Glomerular visceral epithelial cell (primary cell): ENCODE data around the gene GALP.
"Not testable (repeated sequence)": the region's sequence is repeated elsewhere in the genome, so short reads cannot be mapped to it uniquely, and the experiment has no call there.

Experiments
- DNase-seq: peaks from one replicate; pipeline ENCODE4 v3.0.0-alpha.2; 2016; ENCODE audit errors: extremely low spot score

Gene GALP

DNA sequence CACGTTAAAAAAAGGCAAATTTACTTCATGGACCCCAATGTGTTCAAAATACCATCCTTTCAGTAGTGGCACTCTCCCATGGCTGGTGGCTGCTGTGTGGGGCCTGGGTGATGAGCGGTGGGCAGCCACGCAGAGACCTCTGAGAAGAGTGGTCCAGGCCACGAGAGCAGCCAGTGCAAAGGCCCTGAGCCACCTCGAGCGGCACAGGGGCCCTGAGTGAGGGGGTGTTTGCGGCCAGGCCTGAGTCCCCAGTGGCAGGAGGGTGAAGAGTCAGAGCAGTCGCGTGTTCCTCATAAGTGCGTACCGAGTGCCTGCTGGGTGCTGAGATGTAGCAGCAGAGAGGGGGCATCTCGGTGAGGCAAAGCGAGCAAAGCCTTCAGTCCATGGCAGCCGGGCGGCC is 27.7 kb upstream of the GALP start:
- no peak for DNase-seq

DNA sequence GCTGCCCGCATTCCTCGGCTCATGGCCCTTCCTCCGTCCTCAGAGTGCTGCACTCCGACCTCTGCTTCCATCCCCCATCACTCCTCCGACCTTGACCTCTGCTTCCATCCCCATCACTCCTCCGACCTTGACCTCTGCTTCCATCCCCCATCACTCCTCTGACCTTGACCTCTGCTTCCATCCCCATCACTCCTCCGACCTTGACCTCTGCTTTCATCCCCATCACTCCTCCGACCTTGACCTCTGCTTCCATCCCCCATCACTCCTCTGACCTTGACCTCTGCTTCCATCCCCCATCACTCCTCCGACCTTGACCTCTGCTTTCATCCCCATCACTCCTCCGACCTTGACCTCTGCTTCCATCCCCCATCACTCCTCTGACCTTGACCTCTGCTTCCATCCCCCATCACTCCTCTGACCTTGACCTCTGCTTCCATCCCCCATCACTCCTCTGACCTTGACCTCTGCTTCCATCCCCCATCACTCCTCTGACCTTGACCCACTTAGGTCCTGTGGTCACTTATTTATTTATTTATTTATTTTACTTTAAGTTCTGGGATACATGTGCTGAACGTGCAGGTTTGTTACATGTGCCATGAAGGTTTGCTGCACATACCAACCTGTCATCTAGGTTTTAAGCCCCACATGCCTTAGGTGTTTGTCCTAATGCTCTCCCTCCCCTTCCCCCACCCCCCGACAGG is 26.7 kb upstream of the GALP start:
- not testable (repeated sequence) for DNase-seq

DNA sequence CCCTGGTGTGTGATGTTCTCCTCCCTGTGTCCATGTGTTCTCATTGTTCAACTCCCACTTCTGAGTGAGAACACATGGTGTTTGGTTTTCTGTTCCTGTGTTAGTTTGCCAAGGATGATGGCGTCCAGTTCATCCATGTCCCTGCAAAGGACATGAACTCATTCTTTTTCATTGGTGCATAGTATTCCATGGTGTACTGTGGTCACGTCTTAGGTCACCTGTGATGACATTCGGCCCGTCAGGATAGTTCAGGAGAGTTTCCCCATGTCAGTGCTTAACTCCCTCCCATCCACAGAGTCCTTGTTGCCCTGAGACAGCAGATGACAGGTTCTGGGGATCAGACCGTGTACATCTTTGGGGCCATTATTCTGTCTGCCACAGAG is 26.2 kb upstream of the GALP start:
- DNase-seq = no peak

DNA sequence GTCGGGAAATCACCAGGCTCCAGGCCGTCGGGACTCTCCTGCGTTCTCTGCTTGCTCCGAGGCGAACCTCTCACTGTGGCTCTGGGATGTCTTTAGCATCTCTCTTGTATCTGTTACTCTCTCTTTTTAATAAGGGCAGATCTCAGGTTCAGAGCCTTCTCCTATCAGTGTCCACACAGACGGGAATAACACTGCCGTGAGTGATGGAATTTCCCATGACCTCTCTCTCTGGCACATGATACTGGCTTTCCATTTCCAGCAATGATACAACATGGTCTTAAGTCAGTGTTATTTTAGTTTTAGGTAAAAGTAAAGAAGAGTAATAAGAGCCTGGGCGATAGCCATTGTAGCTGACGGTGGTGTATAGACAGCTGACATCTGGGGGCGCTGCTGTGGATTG is 25.4 kb upstream of the GALP start:
- no peak for DNase-seq

DNA sequence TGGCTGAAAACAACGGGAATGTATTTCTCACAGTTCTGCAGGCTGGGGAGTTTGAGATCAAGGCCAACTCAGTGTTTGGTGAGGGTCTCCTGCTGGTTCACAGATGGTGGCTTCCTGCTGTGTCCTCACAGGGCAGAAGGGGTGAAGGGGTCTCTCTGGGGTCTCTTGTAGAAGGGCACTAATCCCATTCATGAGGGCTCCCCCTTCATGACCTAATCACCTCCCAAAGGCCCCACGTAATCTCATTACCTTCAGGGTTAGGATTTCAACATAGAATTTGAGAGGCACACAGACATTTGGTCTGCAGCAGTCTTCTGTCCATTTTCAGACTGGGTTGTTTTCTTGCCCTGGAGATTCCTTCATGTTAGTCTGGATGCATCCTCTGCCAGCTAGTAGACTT is 23.2 kb upstream of the GALP start:
- DNase-seq = no peak

DNA sequence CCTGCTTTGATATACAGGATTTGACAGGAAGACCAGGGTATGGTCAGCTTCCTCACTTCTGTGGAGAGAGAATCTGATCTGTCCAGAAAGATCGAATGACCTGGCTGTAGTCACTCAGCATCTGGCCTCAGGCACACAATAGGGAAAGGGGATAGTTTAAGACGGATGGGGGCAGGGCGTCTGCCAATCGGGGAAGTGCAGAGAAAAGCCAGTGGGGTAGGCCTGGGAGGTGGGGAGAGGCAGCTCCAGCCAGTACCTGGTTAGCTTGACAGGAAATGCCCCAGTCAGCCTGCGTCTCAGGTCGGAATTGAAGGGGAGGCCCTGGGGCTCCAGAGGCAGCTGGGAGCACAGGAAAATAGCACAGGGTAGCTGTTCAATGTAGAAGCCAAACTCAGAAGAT is 22.3 kb upstream of the GALP start:
- DNase-seq = no peak

DNA sequence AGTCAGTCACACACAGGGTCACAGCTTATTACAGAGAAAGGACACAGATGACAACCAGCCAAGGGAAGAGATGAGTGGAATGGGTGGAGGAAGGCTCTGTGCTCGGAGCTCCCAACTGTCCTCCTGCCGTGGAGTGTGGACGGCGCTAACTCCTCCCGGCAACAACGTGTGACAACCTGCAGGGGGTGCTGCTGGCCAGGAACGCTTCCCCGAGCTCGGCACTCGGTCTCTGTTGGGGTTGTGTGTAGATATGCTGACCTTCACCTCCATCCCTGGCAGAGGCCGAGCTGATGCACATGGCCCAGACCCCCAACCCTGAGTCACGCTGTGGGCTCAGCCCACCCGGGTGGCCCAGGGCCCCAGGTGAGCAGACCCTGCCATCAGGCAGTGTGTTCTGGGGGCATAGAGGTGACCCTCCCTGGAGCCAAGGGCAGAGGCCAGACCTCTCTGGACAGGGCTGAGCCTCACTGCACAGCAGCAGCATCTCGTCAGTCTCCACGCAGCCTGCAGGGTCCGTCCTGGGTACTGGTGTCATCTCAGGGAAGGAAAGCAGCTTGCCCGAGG is 20.6 kb upstream of the GALP start:
- no peak for DNase-seq

DNA sequence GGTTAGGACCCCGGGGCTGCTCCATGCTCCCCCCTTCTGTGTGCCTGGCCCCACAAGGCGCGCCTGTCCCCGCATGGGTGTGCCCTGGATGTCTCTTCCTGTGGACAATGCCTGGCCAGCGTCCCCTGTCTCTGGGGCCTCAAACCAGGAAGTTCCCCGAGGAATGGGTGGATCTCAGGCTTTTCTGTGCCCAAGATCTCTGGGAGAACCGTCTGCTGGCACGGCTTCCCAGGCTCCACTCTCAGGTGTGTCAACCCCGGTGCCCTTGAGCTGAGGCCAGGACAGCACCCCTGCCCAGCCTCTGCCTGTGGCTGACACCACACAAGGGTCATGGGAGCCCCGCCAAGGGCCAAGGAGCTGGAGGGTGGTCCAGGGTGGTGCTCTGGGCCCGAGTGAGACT is 19.0 kb upstream of the GALP start:
- no peak for DNase-seq

DNA sequence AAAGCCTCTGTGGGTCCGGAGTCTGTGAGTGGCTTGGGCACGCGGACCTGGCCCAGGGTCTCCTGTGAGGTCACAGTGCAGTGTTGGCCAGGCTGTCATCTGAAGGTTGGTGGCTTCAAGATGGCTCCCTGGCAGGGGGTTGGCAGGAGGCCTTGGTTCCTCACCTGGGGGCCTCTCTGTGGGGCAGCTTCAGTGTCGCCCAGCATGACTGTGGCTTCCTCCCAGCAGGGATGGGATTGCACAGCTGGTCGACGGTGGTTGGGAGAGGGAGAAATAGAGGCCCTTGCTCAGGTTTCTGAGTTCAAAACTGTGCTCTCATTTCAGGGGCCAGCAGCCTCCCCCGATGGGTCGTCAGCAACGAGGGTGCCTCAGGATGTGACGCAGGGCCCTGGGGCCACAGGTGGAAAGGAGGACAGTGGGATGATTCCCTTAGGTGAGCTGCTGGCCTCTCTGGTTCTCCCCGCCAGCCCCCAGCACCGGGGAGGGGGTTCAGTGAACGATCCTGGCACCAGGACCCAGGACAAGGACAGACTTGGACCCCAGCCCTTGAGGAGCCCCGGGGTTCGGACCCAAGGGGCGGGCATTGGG is 17.5 kb upstream of the GALP start:
- DNase-seq = no peak

DNA sequence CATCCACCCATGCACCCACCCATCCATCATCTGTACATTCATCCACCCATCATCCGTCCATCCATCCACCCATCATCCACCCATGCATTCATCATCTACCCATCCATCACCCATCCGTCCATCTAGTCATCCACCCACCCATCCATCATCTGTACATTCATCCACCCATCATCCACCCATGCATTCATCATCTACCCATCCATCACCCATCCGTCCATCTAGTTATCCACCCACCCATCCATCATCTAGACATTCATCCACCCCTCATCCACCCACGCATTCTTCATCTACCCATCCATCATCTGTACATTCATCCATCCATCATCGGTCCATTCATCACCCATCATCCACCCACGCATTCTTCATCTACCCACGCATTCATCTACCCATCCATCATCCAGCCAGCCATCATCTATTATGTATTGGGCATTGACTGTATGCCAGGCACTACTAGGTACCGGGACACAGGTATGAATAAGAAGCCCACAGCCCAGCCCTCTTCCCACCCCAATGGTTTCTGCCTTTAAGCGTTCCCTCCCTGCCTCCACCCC is 16.7 kb upstream of the GALP start:
- no peak for DNase-seq

DNA sequence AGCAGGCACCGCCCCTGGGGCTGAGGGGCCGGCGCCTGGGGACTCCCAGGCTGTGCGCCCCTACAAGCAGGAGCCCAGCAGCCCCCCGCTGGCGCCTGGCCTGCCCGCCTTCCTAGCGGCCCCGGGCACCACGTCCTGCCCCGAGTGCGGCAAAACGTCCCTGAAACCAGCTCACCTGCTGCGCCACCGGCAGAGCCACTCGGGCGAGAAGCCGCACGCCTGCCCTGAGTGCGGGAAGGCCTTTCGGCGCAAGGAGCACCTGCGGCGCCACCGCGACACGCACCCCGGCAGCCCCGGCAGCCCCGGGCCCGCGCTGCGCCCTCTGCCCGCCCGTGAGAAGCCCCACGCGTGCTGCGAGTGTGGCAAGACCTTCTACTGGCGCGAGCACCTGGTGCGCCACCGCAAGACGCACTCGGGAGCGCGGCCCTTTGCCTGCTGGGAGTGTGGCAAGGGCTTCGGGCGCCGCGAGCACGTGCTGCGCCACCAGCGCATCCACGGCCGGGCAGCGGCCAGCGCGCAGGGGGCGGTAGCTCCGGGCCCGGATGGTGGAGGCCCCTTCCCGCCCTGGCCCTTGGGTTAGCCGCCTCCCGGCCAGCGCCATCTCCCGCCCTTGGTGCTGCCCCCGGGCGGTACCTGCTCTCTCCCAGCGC is 16.1 kb upstream of the GALP start:
- no peak for DNase-seq

DNA sequence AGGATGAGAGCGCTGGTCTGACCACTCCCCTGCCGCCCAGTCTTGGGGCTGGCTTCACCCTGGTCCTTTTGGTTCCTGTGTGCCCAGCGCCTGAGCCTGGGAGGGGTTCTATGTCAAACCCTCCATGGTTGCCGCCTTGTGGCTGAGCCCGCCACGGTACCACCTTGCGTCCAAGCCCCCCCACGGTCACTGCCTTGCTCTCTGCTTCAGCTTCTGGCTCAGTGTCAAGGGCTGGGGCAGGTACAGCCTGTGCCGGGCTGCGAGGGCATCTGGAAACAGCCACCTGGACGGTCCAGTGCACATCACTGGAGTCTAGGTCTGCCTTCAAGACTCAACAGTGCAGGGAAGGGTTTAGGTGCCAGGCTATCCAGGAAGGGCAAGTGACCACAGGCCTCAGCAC is 14.3 kb upstream of the GALP start:
- DNase-seq = no peak

DNA sequence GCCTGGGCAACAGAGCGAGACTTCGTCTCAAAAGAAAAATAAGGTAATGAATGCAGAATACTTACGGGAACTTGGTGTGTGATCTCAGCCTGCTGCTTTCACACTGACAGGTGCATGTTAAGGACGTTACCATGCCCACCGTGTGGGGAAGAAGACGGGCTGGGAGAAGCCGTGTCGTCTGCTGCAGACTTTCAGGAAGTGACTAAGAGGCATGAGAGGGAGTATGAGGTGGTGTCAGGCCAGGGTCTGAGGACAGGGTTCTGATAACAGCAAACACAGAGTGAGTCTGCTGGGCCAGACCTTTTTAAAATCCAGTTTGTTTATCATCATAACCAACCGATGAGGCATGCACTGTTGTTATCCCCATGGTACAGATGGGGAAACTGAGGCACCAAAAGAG is 13.6 kb upstream of the GALP start:
- DNase-seq = peak; percentile 38

DNA sequence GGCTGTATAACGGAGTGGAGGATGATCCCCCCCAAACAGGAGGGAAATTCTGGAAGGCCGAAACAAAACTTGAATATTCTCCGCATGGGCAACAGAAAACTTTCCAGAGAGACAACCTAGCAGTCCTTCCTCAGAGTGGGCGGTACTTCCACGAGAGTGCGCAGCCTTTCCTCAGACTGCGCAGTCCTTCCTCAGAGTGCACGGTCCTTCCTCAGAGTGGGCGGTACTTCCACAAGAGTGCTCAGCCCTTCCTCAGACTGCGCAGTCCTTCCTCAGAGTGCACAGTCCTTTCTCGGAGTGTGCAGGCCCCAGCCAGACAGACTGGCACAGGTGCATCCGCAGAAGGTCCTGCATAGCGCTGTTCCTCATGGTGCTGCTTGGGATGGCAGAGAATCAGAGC is 12.7 kb upstream of the GALP start:
- no peak for DNase-seq

DNA sequence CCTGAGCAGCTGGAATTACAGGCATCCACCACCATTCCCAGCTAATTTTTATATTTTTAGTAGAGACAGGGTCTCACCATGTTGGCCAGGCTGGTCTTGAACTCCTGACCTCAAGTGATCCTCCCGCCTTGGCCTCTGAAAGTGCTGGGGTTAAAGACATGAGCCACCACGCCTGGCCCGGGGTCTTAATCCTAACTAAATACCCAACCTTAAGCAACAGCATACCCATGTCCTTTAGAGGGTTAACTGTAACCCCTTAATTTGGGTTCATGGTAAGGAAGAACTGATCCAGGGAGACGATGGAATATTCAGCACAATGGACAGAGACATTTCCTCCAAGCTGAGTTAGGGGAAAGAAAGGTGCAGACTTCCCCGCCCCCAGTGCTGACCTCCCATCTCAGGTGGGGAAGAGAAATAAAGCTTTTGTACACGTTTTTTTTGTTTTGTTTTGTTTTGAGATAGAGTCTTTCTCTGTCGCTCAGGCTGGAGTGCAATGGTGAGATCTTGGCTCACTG is 8.7 kb upstream of the GALP start:
- DNase-seq = no peak

DNA sequence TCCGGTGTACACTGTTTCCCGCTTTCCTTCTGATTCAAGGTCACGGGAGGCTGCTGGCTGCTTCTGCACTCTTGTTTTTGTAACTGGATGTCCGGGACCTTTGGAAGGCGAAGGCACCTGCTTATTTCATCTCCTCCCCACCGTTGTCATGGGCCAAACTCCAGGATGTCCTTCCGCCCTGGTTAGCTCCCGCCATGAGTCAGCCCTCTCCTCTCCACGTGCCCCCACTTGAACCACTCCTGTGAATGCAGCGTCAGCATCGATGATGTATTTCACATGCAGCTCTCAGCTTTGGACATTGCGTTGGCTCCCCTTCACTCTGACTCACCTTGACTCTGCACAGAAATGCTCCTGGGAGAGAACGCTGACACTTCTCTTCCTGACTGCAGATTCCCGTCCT is 5.5 kb upstream of the GALP start:
- peak; percentile 90 for DNase-seq

DNA sequence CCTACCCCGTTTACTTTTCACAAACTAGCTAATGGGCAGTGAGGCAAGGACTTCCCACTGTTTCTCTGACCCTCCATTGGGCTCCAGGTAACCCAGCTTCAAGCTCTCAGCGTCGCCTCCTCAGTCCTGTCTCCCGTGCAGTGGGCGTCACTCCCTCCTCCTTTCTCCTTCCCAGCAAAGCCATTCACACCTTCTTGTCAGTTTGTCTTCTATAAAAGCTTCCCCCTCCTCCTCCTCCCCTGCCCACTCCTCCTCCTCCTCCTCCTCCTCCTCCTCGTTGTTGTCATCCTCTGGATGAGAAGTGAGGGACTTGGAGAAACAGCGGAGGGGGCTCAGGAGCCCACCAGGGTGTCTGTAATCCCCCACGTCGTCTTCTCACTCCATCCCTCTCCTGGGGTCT is 1.7 kb upstream of the GALP start:
- no peak for DNase-seq

DNA sequence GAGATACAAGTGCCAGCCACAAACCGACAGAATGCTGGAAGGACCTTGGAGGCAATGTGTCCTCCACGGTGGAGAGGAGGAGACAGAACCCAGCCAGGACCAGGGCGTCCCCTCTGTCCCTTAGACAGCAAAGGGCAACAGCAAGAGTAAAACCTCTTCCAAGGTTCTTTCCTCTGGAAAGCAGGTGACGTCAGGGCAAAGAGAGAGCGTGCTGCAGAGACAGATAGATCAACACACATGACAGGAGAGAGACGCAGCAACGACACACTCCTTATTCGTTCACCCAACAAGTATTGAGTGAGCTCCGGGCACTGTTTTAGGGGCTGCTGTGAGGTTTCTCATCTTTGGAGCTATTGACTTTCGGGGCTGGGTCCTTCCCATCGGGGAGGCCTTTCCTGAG is 1.3 kb upstream of the GALP start:
- DNase-seq = no peak

DNA sequence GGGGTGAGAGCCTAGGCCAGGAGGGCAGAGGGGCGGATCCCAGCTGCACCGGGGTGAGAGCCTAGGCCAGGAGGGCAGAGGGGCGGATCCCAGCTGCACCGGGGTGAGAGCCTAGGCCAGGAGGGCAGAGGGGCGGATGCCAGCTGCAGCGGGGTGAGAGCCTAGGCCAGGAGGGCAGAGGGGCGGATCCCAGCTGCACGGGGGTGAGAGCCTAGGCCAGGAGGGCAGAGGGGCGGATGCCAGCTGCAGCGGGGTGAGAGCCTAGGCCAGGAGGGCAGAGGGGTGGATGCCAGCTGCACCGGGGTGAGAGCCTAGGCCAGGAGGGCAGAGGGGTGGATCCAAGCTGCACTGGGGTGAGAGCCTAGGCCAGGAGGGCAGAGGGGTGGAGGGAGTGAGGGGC is 502 bp downstream of the GALP start:
- DNase-seq = not testable (repeated sequence)

DNA sequence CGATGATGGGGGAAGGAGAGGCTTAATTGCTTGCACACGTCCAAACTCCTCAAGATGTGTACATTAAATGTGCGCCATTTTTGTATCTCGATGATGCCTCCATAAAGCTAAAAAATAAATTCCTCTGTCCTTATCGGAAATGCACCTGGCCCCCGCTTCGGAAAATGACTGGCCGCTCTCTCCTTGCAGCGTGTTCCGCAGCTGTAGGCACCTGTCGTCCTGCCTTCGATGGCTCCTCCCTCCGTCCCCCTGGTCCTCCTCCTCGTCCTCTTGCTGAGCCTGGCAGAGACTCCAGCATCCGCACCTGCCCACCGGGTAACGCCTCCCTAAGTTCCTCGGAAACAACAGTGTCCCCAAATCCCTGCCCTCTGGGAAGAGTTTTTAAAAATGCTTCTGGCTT is 1.1 kb downstream of the GALP start:
- no peak for DNase-seq

DNA sequence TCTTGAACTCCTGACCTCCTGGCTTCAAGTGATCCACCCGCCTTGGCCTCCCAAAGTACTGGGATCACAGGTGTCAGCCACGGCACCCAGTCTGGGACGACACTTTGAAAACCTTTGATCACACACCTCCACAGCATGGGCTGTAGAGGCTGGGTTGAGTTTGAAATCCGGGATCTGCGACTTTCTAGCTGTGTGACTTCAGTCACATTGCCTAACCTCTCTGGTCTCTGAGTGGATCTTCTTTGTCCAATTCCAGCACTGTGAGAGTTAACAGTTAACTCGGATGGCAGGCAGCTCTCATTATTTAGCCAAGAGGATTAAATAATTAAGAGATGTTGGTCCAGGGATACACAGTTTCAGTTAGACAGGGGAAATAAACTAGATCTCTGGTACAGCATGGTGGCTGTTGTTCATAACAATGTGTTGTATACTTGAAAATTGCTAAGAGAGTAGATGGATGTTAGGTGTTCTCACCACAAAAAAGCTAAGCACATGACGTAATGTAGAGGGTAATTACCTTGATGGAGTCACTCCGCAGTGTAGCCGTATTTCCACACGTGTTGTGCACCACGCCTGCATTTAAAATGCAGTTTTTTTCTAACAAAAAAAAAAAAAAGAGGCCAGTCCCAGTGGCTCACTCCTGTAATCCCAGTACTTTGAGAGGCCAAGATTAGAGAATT is 1.9 kb downstream of the GALP start:
- no peak for DNase-seq

DNA sequence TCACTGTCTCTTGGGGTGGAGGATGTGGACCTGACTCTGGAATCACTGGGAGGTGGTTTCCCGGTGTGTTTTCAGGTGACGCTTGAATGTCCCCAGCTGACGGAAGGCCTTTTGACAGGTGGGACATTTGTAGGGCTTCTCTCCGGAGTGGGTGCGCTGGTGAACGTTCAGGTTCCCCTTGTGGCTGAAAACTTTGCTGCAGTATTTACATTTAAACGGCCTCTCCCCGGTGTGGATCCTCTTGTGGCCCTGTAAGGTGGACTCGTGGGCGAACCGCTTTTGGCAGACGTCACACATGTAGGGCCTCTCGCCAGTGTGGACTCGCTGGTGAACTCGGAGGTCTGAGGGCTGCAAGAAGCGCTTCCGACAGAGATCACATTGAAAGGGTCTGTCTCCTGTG is 14.0 kb downstream of the GALP start:
- DNase-seq = no peak
